ENCODE measurements around the gene NOP10. TPM values are rescaled to one million over a fixed set of nuclear protein-coding genes. Genes with fewer than 3 reads are reported as not detected.

The NOP10 gene
- total RNA-seq, 2 donors from 2014 or later: 28.9 to 88.8 TPM

- no peak overlapping the region for H3K4me3 ChIP-seq
Measured at GRCh38 chr15:34327906-34328305, 15.0 kb downstream of the NOP10 start.

DNA sequence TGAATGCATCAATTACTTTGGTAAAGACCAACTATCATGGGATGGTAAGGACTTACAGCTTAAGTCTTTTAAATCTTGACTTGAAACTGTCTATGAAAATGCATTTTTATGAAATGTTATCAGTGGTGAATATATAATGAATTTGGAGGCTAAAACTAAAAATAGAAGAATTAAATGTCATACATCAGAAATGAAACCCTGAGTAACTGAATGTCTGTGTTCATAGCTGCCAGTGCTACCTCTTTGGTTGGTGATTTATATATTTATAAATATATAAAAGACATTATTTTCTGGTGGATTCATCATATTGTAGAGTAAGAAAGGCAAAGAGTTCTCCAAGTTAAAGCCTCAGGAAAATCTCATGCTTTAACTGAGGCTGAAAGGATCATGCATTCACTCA, 17.6 kb downstream of the NOP10 start:
- Histone ChIP-seq H3K27ac (peak overlapping the region in 1 of 2 donors; percentile 52), H3K4me3 (no peak overlapping the region), H3K36me3 (no peaks in the 10 kb centered on the region), H3K9me3 (no peaks in the 10 kb centered on the region), H3K27me3 (replicated peaks; ENCODE audit: insufficient read depth) (no peaks in the 10 kb centered on the region), H3K4me1 (ENCODE audit: control insufficient read depth in 1 of 2, low read depth in 2 of 2) (peaks cover 13 to 39% of the 10 kb centered on the region in 2 donors)
- ATAC-seq (ENCODE audit: insufficient number of reproducible peaks, low FRiP score, low read depth): no peak
- no peak for TF ChIP-seq CTCF (IDR thresholded peaks at IDR 0.05)
- DNase-seq (ENCODE audit: low spot score): no peak

More at GRCh38 chr15:34327906-34328305, 15.0 kb downstream of the NOP10 start:
- ATAC-seq (ENCODE audit: insufficient number of reproducible peaks, low FRiP score, low read depth) (no peak), DNase-seq (ENCODE audit: low spot score) (no peak)
- Histone ChIP-seq H3K9me3 (no peaks in the 10 kb centered on the region), H3K27me3 (replicated peaks; ENCODE audit: insufficient read depth) (no peaks in the 10 kb centered on the region), H3K36me3 (no peaks in the 10 kb centered on the region), H3K27ac (peak overlapping the region in 1 of 2 donors; percentile 42), H3K4me1 (ENCODE audit: control insufficient read depth in 1 of 2, low read depth in 2 of 2) (peaks cover 13 to 40% of the 10 kb centered on the region in 2 donors)
- TF ChIP-seq CTCF (IDR thresholded peaks at IDR 0.05): no peak

GRCh38 chr15:34324933-34325332, 18.0 kb downstream of the NOP10 start:
- DNase-seq (ENCODE audit: low spot score): no peak
- Histone ChIP-seq H3K4me1 (ENCODE audit: control insufficient read depth in 1 of 2, low read depth in 2 of 2) (peaks cover 13 to 37% of the 10 kb centered on the region in 2 donors), H3K27ac (peak overlapping the region in 1 of 2 donors; percentile 52), H3K36me3 (no peaks in the 10 kb centered on the region), H3K27me3 (replicated peaks; ENCODE audit: insufficient read depth) (no peaks in the 10 kb centered on the region), H3K4me3 (no peak overlapping the region), H3K9me3 (no peaks in the 10 kb centered on the region)
- ATAC-seq (ENCODE audit: insufficient number of reproducible peaks, low FRiP score, low read depth): no peak
- TF ChIP-seq CTCF (IDR thresholded peaks at IDR 0.05): no peak

- ATAC-seq (ENCODE audit: insufficient number of reproducible peaks, low FRiP score, low read depth) (no peak), DNase-seq (ENCODE audit: low spot score) (no peak)
- no peak for TF ChIP-seq CTCF (IDR thresholded peaks at IDR 0.05)
- Histone ChIP-seq H3K4me3 (no peak overlapping the region), H3K27ac (no peak overlapping the region), H3K9me3 (no peaks in the 10 kb centered on the region), H3K36me3 (no peaks in the 10 kb centered on the region), H3K27me3 (replicated peaks; ENCODE audit: insufficient read depth) (no peaks in the 10 kb centered on the region), H3K4me1 (ENCODE audit: control insufficient read depth in 1 of 2, low read depth in 2 of 2) (peaks cover 9 to 33% of the 10 kb centered on the region in 2 donors)
Measured at GRCh38 chr15:34323217-34323616, 19.7 kb downstream of the NOP10 start.

- Histone ChIP-seq H3K4me3 (peak overlapping the region; percentile 81), H3K4me1 (ENCODE audit: control insufficient read depth in 1 of 2, low read depth in 2 of 2) (peaks cover 19 to 34% of the 10 kb centered on the region in 2 donors), H3K9me3 (no peaks in the 10 kb centered on the region), H3K27ac (peak overlapping the region; percentile 58 to 88), H3K36me3 (no peaks in the 10 kb centered on the region), H3K27me3 (replicated peaks; ENCODE audit: insufficient read depth) (no peaks in the 10 kb centered on the region)
- ATAC-seq (ENCODE audit: insufficient number of reproducible peaks, low FRiP score, low read depth): peak; percentile 40
- DNase-seq (ENCODE audit: low spot score): no peak
- no peak for TF ChIP-seq CTCF (IDR thresholded peaks at IDR 0.05)
Measured at GRCh38 chr15:34318277-34319079, 24.5 kb downstream of the NOP10 start.
